ENCODE data around the gene FOXC1. TPM values are rescaled to one million over a fixed set of nuclear protein-coding genes. Genes with fewer than 3 reads are reported as not detected.

Gene FOXC1
- total RNA-seq, 2 experiments from 2014 or later, result not detected

- no peak for TF ChIP-seq CTCF (conservative IDR thresholded peaks at IDR 0.05; ENCODE audit: low read length)
- no peak for TF ChIP-seq EZH2phosphoT487 (IDR thresholded peaks at IDR 0.05; ENCODE audit: borderline replicate concordance, low read depth, low read length)
- no peak overlapping the region for H3K27ac ChIP-seq (ENCODE audit: low read depth, low read length, poor library complexity, severe bottlenecking)
- H3K4me3 ChIP-seq (ENCODE audit: low read depth, low read length, poor library complexity, severe bottlenecking), result no peak overlapping the region
- H3K4me2 ChIP-seq (ENCODE audit: low read length), result no peak overlapping the region
- no peaks in the 10 kb centered on the region for H3K36me3 ChIP-seq (ENCODE audit: insufficient read depth, low read length)
- no peaks in the 10 kb centered on the region for H3K9me2 ChIP-seq (ENCODE audit: insufficient read depth, low read length)
- POLR2A ChIA-PET, result no interaction called here
- DNase-seq (ENCODE audit: low spot score), result no peak
- CTCF ChIA-PET (ENCODE audit: unreplicated experiment), result no interaction called here
- no peaks in the 10 kb centered on the region for H3K4me1 ChIP-seq (ENCODE audit: insufficient read depth, low read length, poor library complexity, severe bottlenecking)
- intact Hi-C loops (cut with micrococcal nuclease; ENCODE audit: unreplicated experiment), result no loop called here
- no peaks in the 10 kb centered on the region for H4K20me1 ChIP-seq (ENCODE audit: insufficient read depth, low read length)
- BruUV-seq (replicated peaks), result no TSS peak
- H2AFZ ChIP-seq (ENCODE audit: low read length), result no peak overlapping the region
- H3K79me2 ChIP-seq (ENCODE audit: insufficient read depth, low read depth, low read length), result no peaks in the 10 kb centered on the region
- no peaks in the 10 kb centered on the region for H3K9me3 ChIP-seq (ENCODE audit: low read length)
Measured at GRCh38 chr6:1657771-1658165, 48.1 kb downstream of the FOXC1 start.

DNA sequence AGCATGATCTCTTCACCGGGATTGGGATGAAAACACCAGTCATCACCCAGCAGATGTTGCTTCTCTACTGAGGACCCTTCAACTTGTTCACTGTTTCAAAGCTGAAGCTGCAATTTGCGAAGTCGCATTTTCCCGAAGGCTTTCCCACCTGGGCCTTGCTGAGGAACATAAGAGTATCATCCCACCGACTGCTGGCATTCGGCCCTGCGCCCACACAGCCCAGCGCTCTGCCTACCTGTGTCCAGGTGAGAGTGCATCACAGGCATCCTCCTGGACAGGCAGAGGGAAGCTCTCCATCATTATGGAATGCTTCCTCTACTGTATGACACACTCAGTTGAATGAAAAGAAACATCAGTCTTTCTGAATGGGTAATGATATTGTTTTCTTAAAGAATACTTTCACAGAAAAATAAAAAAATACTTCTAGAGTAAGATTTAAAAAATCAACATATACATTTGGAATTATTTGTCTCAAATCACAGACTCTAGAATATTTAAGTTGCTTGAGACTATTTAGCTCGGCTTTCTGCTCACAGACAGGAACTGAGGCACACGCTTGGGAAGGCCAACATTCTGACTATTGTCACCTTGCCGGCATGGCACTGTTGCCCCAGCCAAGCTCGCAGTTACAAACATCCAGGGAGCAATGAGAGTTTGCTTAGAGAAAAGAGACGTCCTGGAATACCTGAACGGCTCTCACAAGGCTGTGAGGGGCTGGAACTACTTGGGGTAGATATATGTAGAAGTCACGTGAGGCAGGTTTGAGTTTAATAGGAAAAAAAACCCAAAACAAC lies 48.7 kb downstream of the FOXC1 start:
- Histone ChIP-seq H3K9me3 (ENCODE audit: low read length) (no peaks in the 10 kb centered on the region), H3K79me2 (ENCODE audit: insufficient read depth, low read depth, low read length) (no peaks in the 10 kb centered on the region), H3K36me3 (ENCODE audit: insufficient read depth, low read length) (no peaks in the 10 kb centered on the region), H3K27ac (ENCODE audit: low read depth, low read length, poor library complexity, severe bottlenecking) (no peak overlapping the region), H2AFZ (ENCODE audit: low read length) (no peak overlapping the region), H3K4me3 (ENCODE audit: low read depth, low read length, poor library complexity, severe bottlenecking) (no peak overlapping the region), H4K20me1 (ENCODE audit: insufficient read depth, low read length) (no peaks in the 10 kb centered on the region), H3K9me2 (ENCODE audit: insufficient read depth, low read length) (no peaks in the 10 kb centered on the region), H3K4me2 (ENCODE audit: low read length) (no peak overlapping the region), H3K4me1 (ENCODE audit: insufficient read depth, low read length, poor library complexity, severe bottlenecking) (no peaks in the 10 kb centered on the region)
- TF ChIP-seq CTCF (conservative IDR thresholded peaks at IDR 0.05; ENCODE audit: low read length) (no peak), EZH2phosphoT487 (IDR thresholded peaks at IDR 0.05; ENCODE audit: borderline replicate concordance, low read depth, low read length) (no peak)
- DNase-seq (ENCODE audit: low spot score), result no peak
- POLR2A ChIA-PET, result no interaction called here
- no TSS peak for BruUV-seq (replicated peaks)
- intact Hi-C loops (cut with micrococcal nuclease; ENCODE audit: unreplicated experiment), result no loop called here
- CTCF ChIA-PET (ENCODE audit: unreplicated experiment), result no interaction called here

DNA sequence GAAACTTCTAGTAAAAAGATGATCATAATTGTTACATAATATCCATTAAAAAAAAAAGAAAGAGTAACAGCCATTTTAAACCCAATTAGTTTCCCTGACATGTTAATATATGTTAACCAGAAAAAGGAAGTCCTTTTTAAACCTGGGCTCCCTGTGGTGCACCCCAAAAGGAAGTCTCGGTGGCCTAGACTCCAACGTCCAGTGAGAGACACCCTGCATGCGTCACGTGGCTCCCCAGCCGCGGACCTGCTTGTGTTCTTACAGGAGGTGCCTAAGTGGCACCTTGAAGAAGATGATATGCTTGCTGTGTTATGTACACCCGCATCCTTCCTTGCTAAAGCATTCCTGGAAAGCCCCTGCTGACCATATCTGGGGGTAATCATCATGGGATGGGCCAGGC lies 50.1 kb downstream of the FOXC1 start:
- BruUV-seq (replicated peaks), result no TSS peak
- CTCF ChIA-PET (ENCODE audit: unreplicated experiment), result no interaction called here
- TF ChIP-seq EZH2phosphoT487 (IDR thresholded peaks at IDR 0.05; ENCODE audit: borderline replicate concordance, low read depth, low read length) (no peak), CTCF (conservative IDR thresholded peaks at IDR 0.05; ENCODE audit: low read length) (no peak)

More for the DNA sequence above, 50.1 kb downstream of the FOXC1 start:
- POLR2A ChIA-PET, result no interaction called here
- H3K79me2 ChIP-seq (ENCODE audit: insufficient read depth, low read depth, low read length), result no peaks in the 10 kb centered on the region
- H2AFZ ChIP-seq (ENCODE audit: low read length), result no peak overlapping the region
- peaks cover 5% of the 10 kb centered on the region for H3K4me1 ChIP-seq (ENCODE audit: insufficient read depth, low read length, poor library complexity, severe bottlenecking)
- H3K9me2 ChIP-seq (ENCODE audit: insufficient read depth, low read length), result no peaks in the 10 kb centered on the region
- DNase-seq (ENCODE audit: low spot score), result no peak
- intact Hi-C loops (cut with micrococcal nuclease; ENCODE audit: unreplicated experiment), result no loop called here
- H3K4me2 ChIP-seq (ENCODE audit: low read length), result no peak overlapping the region
- no peaks in the 10 kb centered on the region for H3K36me3 ChIP-seq (ENCODE audit: insufficient read depth, low read length)
- H4K20me1 ChIP-seq (ENCODE audit: insufficient read depth, low read length), result peaks cover 6% of the 10 kb centered on the region; the same call in 1 of the 2 replicates
- H3K27ac ChIP-seq (ENCODE audit: low read depth, low read length, poor library complexity, severe bottlenecking), result no peak overlapping the region
- no peak overlapping the region for H3K4me3 ChIP-seq (ENCODE audit: low read depth, low read length, poor library complexity, severe bottlenecking)
- H3K9me3 ChIP-seq (ENCODE audit: low read length), result no peaks in the 10 kb centered on the region
